Measurements from ENCODE around the gene ATP9B. TPM values are rescaled to one million over a fixed set of nuclear protein-coding genes. Genes with fewer than 3 reads are reported as not detected.

Gene ATP9B
- total RNA-seq, 2 donors from 2014 or later, result 15.4 to 17.6 TPM

- TF ChIP-seq CTCF (IDR thresholded peaks at IDR 0.05), result no peak
- Histone ChIP-seq H3K4me3 (no peak overlapping the region), H3K9me3 (no peaks in the 10 kb centered on the region), H3K27me3 (no peaks in the 10 kb centered on the region), H3K36me3 (peaks cover 31% of the 10 kb centered on the region), H3K4me1 (no peaks in the 10 kb centered on the region), H3K27ac (no peak overlapping the region)
- DNase-seq (ENCODE audit: low spot score), result no peak
Observed at GRCh38 chr18:79305911-79306310, 236.7 kb downstream of the ATP9B start.

- Histone ChIP-seq H3K9me3 (no peaks in the 10 kb centered on the region), H3K4me1 (no peaks in the 10 kb centered on the region), H3K4me3 (no peak overlapping the region), H3K36me3 (peaks cover 18% of the 10 kb centered on the region), H3K27me3 (no peaks in the 10 kb centered on the region), H3K27ac (no peak overlapping the region)
- TF ChIP-seq CTCF (IDR thresholded peaks at IDR 0.05), result no peak
- DNase-seq (ENCODE audit: low spot score), result no peak
Observed at GRCh38 chr18:79309614-79310358, 240.6 kb downstream of the ATP9B start.

GRCh38 chr18:79314838-79315388, 245.7 kb downstream of the ATP9B start:
- no peaks in the 10 kb centered on the region for H3K4me1 ChIP-seq
- H3K4me3 ChIP-seq, result no peak overlapping the region
- TF ChIP-seq CTCF (IDR thresholded peaks at IDR 0.05), result no peak
- DNase-seq (ENCODE audit: low spot score), result no peak
- no peaks in the 10 kb centered on the region for H3K27me3 ChIP-seq
- H3K27ac ChIP-seq, result no peak overlapping the region
- H3K36me3 ChIP-seq, result peaks cover 8% of the 10 kb centered on the region
- no peaks in the 10 kb centered on the region for H3K9me3 ChIP-seq

- TF ChIP-seq CTCF (IDR thresholded peaks at IDR 0.05), result no peak
- Histone ChIP-seq H3K9me3 (no peaks in the 10 kb centered on the region), H3K27me3 (no peaks in the 10 kb centered on the region), H3K4me1 (no peaks in the 10 kb centered on the region), H3K36me3 (peaks cover 8% of the 10 kb centered on the region), H3K27ac (no peak overlapping the region), H3K4me3 (no peak overlapping the region)
- no peak for DNase-seq (ENCODE audit: low spot score)
Observed at GRCh38 chr18:79315596-79315995, 246.4 kb downstream of the ATP9B start.

- no peak for DNase-seq (ENCODE audit: low spot score)
- TF ChIP-seq CTCF (IDR thresholded peaks at IDR 0.05), result no peak
- H3K4me1 ChIP-seq, result no peaks in the 10 kb centered on the region
- H3K27me3 ChIP-seq, result no peaks in the 10 kb centered on the region
- H3K9me3 ChIP-seq, result no peaks in the 10 kb centered on the region
- no peak overlapping the region for H3K27ac ChIP-seq
- H3K36me3 ChIP-seq, result peaks cover 16% of the 10 kb centered on the region
- no peak overlapping the region for H3K4me3 ChIP-seq
Observed at GRCh38 chr18:79317703-79318102, 248.5 kb downstream of the ATP9B start.

All from right atrium auricular region (tissue), 2 donors.